NCI-H510A treated with DMSO at 0.1 percent for 48 hours (cell line): ENCODE data around the gene CAB39L.

Experiments used
- DNase-seq: peaks from one replicate; lab custom pipeline; 2025; lab: John Stamatoyannopoulos, UW

Gene CAB39L

GRCh38 chr13:49279112-49279511, 164.8 kb downstream of the CAB39L start:
- no peak for DNase-seq

DNA sequence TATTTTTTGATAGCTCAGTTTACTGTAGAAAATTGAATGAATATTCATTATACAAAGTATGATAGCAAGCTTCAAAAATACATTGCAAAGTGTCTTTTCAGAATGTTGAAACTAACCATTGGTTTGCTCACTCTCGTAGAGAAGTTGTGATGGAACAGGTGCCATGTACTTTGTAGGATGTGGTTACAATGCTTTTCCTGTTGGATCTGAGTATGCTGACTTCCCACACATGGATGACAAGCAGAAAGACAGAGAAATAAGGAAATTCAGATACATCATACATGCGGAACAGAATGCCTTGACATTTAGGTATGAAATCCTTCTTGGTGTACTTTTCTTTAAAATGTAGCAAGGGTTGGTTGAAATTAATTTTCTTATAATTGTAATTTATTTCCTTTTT, 165.7 kb downstream of the CAB39L start:
- no peak for DNase-seq

DNA sequence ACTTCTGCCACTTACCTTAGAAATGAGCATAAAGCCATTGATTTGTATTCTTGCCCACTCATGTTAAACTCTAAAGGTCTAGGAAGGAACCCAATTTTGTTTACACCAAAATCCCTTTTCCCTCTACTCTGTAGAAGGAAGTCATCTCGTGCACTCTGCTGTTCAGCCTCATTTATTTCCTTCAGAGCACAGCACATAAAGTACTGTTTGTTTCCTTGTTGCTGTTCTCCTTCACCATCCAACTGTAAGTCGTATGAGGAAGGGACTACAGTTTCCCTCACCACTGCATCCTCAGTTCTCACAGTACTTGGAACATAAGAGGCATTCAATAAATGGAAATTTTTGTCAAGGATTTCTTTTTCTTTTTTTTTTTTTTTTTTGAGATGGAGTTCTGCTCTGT, 171.6 kb downstream of the CAB39L start:
- no peak for DNase-seq

DNA sequence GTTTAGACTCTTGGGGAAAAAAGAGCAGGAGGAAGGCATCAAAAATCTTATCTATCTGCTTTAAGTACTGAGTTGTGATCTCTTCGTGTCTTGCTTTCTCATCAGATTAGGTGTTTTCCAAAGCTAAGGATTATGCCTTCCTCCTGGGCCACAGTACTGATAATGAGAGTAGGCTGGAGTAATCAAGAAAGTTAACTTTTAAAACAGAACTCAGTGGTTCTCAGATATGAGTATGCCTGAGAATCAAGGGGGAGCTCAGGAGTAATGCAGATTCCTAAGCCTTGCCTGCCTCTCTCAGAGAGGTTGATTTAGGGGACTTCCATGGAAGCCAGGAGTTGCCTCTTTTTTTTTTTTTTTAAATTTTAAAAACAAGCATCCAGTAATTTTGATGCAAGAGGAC, 172.6 kb downstream of the CAB39L start:
- DNase-seq, result no peak

DNA sequence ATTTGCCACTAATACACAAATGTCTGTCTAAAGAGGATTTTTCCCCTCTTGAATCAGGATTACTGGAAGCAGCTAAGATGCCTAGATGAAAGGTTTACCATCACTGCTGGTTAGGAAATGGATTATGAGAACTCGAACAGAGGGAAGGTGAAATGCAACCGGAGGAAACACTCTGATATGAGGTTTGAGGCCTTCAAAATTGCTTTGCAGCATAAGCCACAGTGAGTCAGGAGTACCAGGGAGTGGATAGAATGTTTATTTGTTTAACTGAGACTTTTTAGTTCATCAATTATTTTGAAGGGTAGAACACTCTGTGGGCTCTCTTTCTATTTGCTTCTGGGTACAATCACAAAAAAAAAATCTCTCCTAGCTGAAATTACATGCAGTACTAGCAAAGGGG, 178.0 kb downstream of the CAB39L start:
- no peak for DNase-seq

DNA sequence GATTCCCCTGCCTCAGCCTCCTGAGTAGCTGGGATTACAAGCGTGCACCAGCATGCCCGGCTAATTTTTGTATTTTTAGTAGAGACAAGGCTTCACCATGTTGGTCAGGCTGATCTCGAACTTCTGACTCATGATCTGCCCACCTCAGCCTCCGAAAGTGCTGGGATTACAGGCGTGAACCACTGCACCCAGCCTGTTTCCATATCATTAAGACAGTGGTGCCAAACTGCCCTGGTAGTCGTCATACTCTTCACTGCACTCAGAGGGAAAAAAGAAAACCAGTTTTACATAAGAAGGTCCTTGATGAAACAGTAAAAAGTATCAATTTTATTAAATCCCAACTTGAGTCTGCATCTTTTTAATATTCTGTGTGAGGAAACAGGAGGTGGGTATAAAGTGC, 181.2 kb downstream of the CAB39L start:
- DNase-seq, result no peak

GRCh38 chr13:49259586-49259985, 184.3 kb downstream of the CAB39L start:
- DNase-seq, result no peak
